ENCODE results near the gene STXBP1.

DNA sequence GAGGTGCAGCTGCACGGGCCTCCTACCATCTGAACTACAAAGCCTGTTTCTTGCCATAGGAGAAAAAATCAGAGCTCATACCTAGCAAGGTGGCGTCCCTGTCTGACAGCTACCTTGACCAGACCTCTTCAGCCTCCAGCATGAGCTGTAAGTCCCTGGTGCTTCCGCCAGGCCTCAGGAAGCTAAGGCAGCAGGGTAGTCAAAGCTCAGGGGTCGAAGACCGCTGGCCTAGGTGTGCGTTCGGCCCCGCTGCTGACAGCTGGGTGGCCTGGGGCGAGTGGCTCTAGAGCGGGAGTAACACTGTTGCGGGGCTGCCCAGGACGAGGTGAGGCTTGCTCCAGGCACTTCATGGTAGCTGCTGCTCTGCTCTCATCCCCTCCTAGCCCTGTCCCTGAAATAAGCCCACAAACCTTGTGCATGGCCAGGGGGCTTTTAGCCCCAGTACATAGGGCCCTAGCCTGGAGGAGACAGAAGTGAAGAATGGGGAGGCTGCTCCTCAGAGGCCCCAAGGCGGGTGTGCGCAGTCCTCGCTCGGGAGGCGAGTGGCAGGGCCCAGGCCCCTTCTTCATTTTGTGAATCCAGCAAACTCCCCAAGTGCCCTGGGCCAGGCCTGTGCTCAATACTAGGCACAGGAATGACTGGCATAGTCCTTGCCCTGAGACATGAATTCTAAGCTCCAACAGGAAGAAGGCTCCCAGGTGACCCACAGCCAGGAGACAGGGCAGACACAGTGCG is 117.6 kb downstream of the STXBP1 start:
- TF ChIP-seq, protein P1, sequence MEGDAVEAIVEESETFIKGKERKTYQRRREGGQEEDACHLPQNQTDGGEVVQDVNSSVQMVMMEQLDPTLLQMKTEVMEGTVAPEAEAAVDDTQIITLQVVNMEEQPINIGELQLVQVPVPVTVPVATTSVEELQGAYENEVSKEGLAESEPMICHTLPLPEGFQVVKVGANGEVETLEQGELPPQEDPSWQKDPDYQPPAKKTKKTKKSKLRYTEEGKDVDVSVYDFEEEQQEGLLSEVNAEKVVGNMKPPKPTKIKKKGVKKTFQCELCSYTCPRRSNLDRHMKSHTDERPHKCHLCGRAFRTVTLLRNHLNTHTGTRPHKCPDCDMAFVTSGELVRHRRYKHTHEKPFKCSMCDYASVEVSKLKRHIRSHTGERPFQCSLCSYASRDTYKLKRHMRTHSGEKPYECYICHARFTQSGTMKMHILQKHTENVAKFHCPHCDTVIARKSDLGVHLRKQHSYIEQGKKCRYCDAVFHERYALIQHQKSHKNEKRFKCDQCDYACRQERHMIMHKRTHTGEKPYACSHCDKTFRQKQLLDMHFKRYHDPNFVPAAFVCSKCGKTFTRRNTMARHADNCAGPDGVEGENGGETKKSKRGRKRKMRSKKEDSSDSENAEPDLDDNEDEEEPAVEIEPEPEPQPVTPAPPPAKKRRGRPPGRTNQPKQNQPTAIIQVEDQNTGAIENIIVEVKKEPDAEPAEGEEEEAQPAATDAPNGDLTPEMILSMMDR (IDR thresholded peaks at IDR 0.05): no peak
- TF ChIP-seq EP300 (IDR thresholded peaks at IDR 0.05): no peak
